Activated naive CD4-positive, alpha-beta T cell treated with anti-CD3 and anti-CD28 coated beads, Interleukin-2, amount 50 U/mL, for 24 hours (primary cell): ENCODE data around the gene PLEKHH1.
A peak's percentile ranks its signal among the peaks of the same experiment; 100 is the strongest.

Source experiments
- H3K27ac Mint-ChIP-seq: one replicate; pipeline ENCODE4 v1.8.0; 2021; ENCODE audit warnings: mild to moderate bottlenecking, mixed read lengths
- H3K27me3 Mint-ChIP-seq: one replicate; pipeline ENCODE4 v1.8.0; 2021; ENCODE audit warnings: mixed read lengths
- H3K36me3 Mint-ChIP-seq: one replicate; pipeline ENCODE4 v1.8.0; 2021; ENCODE audit warnings: mixed read lengths
- H3K4me1 Mint-ChIP-seq: one replicate; pipeline ENCODE4 v1.8.0; 2021; ENCODE audit warnings: mixed read lengths
- H3K4me3 Mint-ChIP-seq: one replicate; pipeline ENCODE4 v1.8.0; 2021; ENCODE audit warnings: mild to moderate bottlenecking, mixed read lengths
- H3K9me3 Mint-ChIP-seq: one replicate; pipeline ENCODE4 v1.8.0; 2021; ENCODE audit warnings: mixed read lengths

The PLEKHH1 gene

GRCh38 chr14:67564236-67564635, 31.1 kb downstream of the PLEKHH1 start:
- no peaks in the 10 kb centered on the region for H3K4me1 Mint-ChIP-seq
- no peaks in the 10 kb centered on the region for H3K27me3 Mint-ChIP-seq
- H3K27ac Mint-ChIP-seq: no peak overlapping the region
- H3K9me3 Mint-ChIP-seq: no peaks in the 10 kb centered on the region
- no peaks in the 10 kb centered on the region for H3K36me3 Mint-ChIP-seq
- H3K4me3 Mint-ChIP-seq: no peak overlapping the region

GRCh38 chr14:67566908-67567307, 33.8 kb downstream of the PLEKHH1 start:
- H3K27me3 Mint-ChIP-seq: no peaks in the 10 kb centered on the region
- no peak overlapping the region for H3K27ac Mint-ChIP-seq
- no peak overlapping the region for H3K4me3 Mint-ChIP-seq
- H3K36me3 Mint-ChIP-seq: no peaks in the 10 kb centered on the region
- H3K9me3 Mint-ChIP-seq: no peaks in the 10 kb centered on the region
- H3K4me1 Mint-ChIP-seq: no peaks in the 10 kb centered on the region

DNA sequence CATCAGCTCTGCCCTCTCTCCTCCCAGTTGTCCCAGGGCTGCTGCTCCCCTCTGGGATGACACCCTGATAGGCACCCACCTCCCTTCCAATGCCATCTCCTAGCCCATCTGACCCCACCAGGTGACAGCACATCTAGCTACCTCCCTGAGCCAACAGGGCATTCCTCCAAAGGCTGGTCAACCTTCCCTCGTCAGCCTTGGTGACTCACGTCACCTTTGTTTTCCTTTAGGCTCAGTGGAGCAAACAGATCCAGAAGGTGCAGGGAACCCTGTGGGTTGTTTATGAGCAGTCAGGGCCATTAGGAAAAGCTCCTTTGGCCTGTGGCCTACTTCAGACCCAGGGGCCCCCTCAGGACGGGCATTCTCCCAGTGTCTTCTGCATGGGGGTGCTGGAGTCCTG, 34.6 kb downstream of the PLEKHH1 start:
- Mint-ChIP-seq H3K4me3 (no peak overlapping the region), H3K9me3 (no peaks in the 10 kb centered on the region), H3K27ac (peak overlapping the region; percentile 8), H3K4me1 (no peaks in the 10 kb centered on the region), H3K27me3 (no peaks in the 10 kb centered on the region), H3K36me3 (no peaks in the 10 kb centered on the region)

DNA sequence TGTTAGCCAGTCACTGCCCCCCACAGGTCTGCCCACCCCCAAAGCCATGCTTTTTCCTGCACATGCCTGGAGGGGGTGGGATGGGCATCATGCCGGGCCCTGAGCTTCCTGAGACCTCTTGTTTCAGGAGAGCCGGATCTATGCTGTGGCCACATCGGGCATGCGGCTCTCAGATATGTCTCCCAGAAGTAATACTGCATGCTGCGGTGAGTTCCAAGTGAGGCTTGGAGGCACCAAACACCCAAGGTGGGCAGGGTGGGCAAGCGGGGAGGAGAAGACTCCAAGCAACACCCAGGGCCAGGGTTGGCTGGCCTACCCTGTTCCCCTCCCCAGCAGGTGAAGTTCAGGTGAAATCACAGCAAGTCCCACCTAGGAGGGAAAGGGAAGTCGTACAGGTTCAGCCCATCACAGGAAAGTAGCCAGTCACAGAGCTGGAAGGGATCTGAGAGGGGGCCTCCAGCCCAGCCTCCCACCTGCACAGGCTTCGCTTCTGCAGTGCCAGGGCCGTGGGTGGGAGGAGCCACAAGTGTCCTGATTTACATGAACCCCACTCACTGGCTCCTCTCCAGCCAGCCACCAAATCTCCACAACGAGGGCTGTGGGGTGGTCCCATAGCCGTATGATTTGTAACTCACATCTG, 36.0 kb downstream of the PLEKHH1 start:
- H3K4me3 Mint-ChIP-seq: no peak overlapping the region
- H3K4me1 Mint-ChIP-seq: no peaks in the 10 kb centered on the region
- H3K27ac Mint-ChIP-seq: no peak overlapping the region
- H3K36me3 Mint-ChIP-seq: no peaks in the 10 kb centered on the region
- no peaks in the 10 kb centered on the region for H3K27me3 Mint-ChIP-seq
- no peaks in the 10 kb centered on the region for H3K9me3 Mint-ChIP-seq

GRCh38 chr14:67569651-67570290, 36.7 kb downstream of the PLEKHH1 start:
- Mint-ChIP-seq H3K27me3 (no peaks in the 10 kb centered on the region), H3K9me3 (no peaks in the 10 kb centered on the region), H3K4me3 (no peak overlapping the region), H3K36me3 (no peaks in the 10 kb centered on the region), H3K27ac (no peak overlapping the region), H3K4me1 (no peaks in the 10 kb centered on the region)

DNA sequence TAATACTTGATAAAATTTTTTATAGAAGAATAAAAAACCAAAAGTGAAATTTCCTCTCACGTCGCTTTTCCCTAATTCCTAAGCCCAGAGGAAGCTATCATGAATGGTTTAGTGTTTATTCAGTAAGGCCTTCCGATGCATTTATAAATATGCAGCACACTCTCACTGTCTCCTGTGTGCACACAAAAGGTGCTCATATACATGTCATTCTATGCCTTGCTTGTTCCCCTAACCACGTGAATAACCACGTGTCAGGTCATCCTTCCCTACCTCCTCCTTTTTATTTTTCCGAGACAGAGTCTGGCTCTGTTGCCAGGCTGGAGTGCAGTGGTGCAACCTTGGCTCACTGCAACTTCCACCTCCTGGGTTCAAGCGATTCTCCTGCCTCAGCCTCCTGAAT, 37.4 kb downstream of the PLEKHH1 start:
- no peak overlapping the region for H3K4me3 Mint-ChIP-seq
- H3K4me1 Mint-ChIP-seq: no peaks in the 10 kb centered on the region
- no peaks in the 10 kb centered on the region for H3K36me3 Mint-ChIP-seq
- H3K9me3 Mint-ChIP-seq: no peaks in the 10 kb centered on the region
- H3K27me3 Mint-ChIP-seq: no peaks in the 10 kb centered on the region
- no peak overlapping the region for H3K27ac Mint-ChIP-seq

DNA sequence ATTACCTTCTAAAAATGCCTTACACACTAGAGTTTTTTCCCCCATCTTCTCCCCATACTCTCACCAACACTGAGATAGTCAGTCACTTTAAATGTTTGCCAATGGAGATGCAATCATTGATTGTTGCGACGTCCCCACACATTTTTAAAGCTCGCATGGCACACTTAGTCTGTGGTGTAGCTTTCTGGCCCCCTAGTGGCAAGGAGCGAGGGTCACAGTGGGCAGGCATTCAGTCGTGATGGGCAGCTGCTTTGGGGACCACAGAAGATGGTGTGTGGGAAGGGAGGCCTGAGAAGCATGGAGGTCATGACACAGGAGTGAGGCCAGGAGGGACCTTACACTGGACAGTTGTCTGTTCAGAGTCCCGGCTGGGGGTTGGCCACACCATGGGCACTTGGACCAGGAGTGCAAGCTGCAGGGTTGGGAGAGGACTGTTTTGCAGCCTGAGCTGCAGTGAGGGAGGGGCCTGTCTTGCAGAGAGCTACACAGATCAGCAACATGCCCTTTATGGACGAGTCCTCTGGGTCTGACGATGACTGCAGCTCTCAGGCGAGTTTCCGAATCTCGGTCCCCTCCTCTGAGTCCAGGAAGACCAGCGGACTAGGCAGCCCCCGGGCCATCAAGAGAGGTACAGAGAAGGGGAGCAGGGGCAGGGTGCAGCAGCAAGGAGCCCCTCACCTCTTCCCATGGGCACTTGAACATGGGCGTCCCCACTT, 38.3 kb downstream of the PLEKHH1 start:
- Mint-ChIP-seq H3K9me3 (no peaks in the 10 kb centered on the region), H3K36me3 (no peaks in the 10 kb centered on the region), H3K27ac (no peak overlapping the region), H3K27me3 (no peaks in the 10 kb centered on the region), H3K4me3 (no peak overlapping the region), H3K4me1 (no peaks in the 10 kb centered on the region)

- Mint-ChIP-seq H3K4me3 (no peak overlapping the region), H3K9me3 (no peaks in the 10 kb centered on the region), H3K36me3 (no peaks in the 10 kb centered on the region), H3K4me1 (no peaks in the 10 kb centered on the region), H3K27me3 (no peaks in the 10 kb centered on the region), H3K27ac (no peak overlapping the region)
These were observed 38.9 kb downstream of the PLEKHH1 start for GRCh38 chr14:67571991-67572323.

DNA sequence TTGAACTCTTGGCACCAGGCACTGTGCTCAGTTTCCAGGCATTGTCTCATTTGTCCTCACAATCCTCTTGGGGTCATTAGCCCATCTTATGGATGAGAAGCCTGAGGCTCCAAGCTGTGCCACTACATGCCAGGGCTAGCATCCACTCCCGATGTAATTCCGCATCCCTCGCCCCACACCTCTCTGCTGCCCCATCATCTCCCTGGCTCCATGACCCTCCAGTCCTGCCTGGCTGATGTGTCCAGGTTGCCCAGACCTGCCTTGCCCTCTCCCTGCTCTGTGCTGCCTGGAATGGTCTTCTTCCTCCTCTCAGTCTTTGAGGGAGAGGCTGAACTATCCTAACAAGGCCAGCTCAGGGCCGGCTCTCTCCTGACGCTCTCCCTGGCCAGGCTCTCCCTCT, 39.5 kb downstream of the PLEKHH1 start:
- Mint-ChIP-seq H3K36me3 (no peaks in the 10 kb centered on the region), H3K27me3 (no peaks in the 10 kb centered on the region), H3K9me3 (no peaks in the 10 kb centered on the region), H3K4me1 (no peaks in the 10 kb centered on the region), H3K4me3 (no peak overlapping the region), H3K27ac (peak overlapping the region; percentile 67)

GRCh38 chr14:67573228-67574010, 40.3 kb downstream of the PLEKHH1 start:
- Mint-ChIP-seq H3K4me3 (no peak overlapping the region), H3K9me3 (no peaks in the 10 kb centered on the region), H3K27ac (no peak overlapping the region), H3K4me1 (no peaks in the 10 kb centered on the region), H3K36me3 (no peaks in the 10 kb centered on the region), H3K27me3 (no peaks in the 10 kb centered on the region)

DNA sequence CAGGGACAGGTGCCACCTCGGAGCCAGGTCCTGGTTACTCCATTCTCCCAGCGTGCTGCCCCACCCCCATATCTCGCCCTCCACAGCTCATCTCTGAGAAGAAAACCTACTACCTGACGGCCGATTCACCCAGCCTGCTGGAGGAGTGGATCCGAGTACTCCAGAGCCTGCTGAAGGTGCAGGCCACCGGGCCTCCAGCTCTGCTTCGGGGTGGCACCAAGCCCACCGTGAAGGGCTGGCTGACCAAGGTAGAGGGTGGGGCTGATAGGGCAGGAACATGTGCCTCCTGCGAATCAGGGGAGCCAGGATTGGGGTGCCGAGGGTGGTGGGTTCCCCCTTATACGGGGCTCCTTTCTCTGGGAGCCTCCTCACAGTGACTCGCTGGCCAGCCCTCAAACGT, 41.1 kb downstream of the PLEKHH1 start:
- no peaks in the 10 kb centered on the region for H3K36me3 Mint-ChIP-seq
- H3K4me1 Mint-ChIP-seq: no peaks in the 10 kb centered on the region
- no peaks in the 10 kb centered on the region for H3K27me3 Mint-ChIP-seq
- H3K27ac Mint-ChIP-seq: no peak overlapping the region
- H3K9me3 Mint-ChIP-seq: no peaks in the 10 kb centered on the region
- H3K4me3 Mint-ChIP-seq: no peak overlapping the region

- H3K36me3 Mint-ChIP-seq: no peaks in the 10 kb centered on the region
- H3K4me3 Mint-ChIP-seq: no peak overlapping the region
- H3K27me3 Mint-ChIP-seq: no peaks in the 10 kb centered on the region
- H3K9me3 Mint-ChIP-seq: no peaks in the 10 kb centered on the region
- H3K4me1 Mint-ChIP-seq: no peaks in the 10 kb centered on the region
- H3K27ac Mint-ChIP-seq: no peak overlapping the region
These were observed 41.7 kb downstream of the PLEKHH1 start for GRCh38 chr14:67574806-67575205.

DNA sequence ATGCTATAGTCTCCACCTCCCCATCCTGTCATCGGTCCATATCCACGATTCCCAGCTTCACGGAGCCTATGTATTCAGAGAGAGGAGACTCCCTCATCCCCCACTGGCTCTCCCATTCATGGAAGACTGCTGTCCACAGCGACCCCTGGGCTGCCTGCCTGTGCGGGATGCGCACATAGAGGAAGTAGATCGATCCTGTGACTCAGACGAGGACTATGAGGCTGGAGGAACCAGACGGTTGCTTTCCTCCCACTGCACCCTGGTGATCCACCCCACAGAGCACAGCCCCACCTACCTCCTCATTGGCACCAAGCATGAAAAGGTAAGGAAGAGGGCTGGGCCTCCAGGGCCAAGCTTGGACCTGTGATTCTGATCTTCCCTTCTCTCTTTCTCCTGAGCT, 42.6 kb downstream of the PLEKHH1 start:
- Mint-ChIP-seq H3K27me3 (no peaks in the 10 kb centered on the region), H3K27ac (no peak overlapping the region), H3K36me3 (no peaks in the 10 kb centered on the region), H3K4me3 (no peak overlapping the region), H3K9me3 (no peaks in the 10 kb centered on the region), H3K4me1 (no peaks in the 10 kb centered on the region)

- H3K27me3 Mint-ChIP-seq: no peaks in the 10 kb centered on the region
- H3K9me3 Mint-ChIP-seq: no peaks in the 10 kb centered on the region
- no peaks in the 10 kb centered on the region for H3K36me3 Mint-ChIP-seq
- no peak overlapping the region for H3K27ac Mint-ChIP-seq
- no peak overlapping the region for H3K4me3 Mint-ChIP-seq
- H3K4me1 Mint-ChIP-seq: no peaks in the 10 kb centered on the region
These were observed 43.3 kb downstream of the PLEKHH1 start for GRCh38 chr14:67576216-67576955.

DNA sequence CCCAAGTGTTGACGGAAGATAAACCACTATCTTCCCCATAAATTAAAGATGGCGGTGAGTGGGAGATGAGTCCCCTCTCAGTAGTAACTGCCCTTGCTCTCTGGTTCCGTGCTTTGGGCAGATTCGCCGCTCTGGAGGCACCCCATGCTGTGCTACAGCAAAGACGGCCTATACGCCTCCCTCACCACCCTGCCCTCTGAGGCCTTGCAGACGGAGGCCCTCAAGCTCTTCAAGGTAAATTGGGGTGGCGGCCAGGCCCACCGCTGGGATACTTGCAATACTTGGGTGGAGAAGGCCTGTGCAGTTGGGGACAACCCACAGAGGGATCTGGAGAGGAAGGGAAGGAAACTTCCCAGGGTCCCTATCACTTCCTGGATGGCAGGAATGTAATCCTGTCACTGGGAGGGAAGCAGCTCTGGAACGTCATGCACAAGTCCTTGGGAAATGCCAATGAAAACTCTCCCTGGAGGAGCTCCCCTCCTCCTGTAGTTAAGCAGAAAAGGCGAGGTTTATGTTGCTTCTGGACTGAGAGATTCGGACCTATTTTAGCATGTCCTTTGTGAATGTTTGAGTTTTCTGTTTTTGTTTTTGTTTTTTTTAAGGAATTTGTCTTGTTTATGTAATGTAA, 44.2 kb downstream of the PLEKHH1 start:
- Mint-ChIP-seq H3K4me3 (no peak overlapping the region), H3K9me3 (no peaks in the 10 kb centered on the region), H3K4me1 (no peaks in the 10 kb centered on the region), H3K27ac (no peak overlapping the region), H3K27me3 (no peaks in the 10 kb centered on the region), H3K36me3 (no peaks in the 10 kb centered on the region)
